22Rv1 (cell line): Measurements from ENCODE around the gene USP24.

ENCODE experiments used
- ZFX ChIP-seq: fragments of 450-650 bp; IDR thresholded peaks from 2 replicates; pipeline ENCODE4 v1.6.1; 2017; ENCODE audit warnings: antibody characterized with exemption, borderline replicate concordance
- TF ChIP-seq, protein P1 (sequence below): fragments of 450-650 bp; IDR thresholded peaks from 2 replicates; pipeline ENCODE4 v1.5.1; 2017; ENCODE audit warnings: mild to moderate bottlenecking

- TF ChIP-seq, protein P1, sequence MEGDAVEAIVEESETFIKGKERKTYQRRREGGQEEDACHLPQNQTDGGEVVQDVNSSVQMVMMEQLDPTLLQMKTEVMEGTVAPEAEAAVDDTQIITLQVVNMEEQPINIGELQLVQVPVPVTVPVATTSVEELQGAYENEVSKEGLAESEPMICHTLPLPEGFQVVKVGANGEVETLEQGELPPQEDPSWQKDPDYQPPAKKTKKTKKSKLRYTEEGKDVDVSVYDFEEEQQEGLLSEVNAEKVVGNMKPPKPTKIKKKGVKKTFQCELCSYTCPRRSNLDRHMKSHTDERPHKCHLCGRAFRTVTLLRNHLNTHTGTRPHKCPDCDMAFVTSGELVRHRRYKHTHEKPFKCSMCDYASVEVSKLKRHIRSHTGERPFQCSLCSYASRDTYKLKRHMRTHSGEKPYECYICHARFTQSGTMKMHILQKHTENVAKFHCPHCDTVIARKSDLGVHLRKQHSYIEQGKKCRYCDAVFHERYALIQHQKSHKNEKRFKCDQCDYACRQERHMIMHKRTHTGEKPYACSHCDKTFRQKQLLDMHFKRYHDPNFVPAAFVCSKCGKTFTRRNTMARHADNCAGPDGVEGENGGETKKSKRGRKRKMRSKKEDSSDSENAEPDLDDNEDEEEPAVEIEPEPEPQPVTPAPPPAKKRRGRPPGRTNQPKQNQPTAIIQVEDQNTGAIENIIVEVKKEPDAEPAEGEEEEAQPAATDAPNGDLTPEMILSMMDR = no peak
- TF ChIP-seq ZFX = no peak
These were observed 148.0 kb downstream of the USP24 start for GRCh38 chr1:55067022-55067778.
